Measurements from ENCODE around the gene EGFLAM.

DNA sequence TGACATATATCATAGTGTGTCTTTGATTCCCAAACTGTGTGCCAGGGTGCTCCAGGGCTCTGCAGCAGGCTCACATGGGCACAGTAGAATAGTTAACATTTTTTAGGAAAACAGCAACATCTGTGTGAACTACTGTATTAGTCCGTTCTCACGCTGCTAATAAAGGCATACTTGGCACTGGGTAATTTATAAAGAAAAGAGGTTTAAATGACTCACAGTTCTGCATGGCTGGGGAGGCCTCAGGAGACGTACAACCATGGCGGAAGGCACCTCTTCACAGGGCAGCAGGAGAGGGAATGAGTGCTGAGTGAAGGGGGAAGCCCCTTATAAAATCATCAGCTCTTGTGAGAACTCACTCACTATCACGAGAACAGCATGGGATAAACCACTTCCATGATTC is 82.7 kb downstream of the EGFLAM start:
- TF ChIP-seq, protein P1, sequence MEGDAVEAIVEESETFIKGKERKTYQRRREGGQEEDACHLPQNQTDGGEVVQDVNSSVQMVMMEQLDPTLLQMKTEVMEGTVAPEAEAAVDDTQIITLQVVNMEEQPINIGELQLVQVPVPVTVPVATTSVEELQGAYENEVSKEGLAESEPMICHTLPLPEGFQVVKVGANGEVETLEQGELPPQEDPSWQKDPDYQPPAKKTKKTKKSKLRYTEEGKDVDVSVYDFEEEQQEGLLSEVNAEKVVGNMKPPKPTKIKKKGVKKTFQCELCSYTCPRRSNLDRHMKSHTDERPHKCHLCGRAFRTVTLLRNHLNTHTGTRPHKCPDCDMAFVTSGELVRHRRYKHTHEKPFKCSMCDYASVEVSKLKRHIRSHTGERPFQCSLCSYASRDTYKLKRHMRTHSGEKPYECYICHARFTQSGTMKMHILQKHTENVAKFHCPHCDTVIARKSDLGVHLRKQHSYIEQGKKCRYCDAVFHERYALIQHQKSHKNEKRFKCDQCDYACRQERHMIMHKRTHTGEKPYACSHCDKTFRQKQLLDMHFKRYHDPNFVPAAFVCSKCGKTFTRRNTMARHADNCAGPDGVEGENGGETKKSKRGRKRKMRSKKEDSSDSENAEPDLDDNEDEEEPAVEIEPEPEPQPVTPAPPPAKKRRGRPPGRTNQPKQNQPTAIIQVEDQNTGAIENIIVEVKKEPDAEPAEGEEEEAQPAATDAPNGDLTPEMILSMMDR (IDR thresholded peaks at IDR 0.05; ENCODE audit: insufficient read depth, low read length, poor library complexity, severe bottlenecking), result no peak
- no peak for TF ChIP-seq EZH2phosphoT487 (conservative IDR thresholded peaks at IDR 0.05; ENCODE audit: low read length)
